CD4-positive, alpha-beta T cell treated with Interleukin-6 for 4 hours (primary cell): Measurements from ENCODE around the gene RALGAPA2.

Experiments
- DNase-seq: peaks from one replicate; pipeline ENCODE4 v3.0.0-alpha.2; 2020; ENCODE audit warnings: mixed read lengths

Gene RALGAPA2

GRCh38 chr20:20457392-20458126 lies 254.9 kb downstream of the RALGAPA2 start:
- DNase-seq = no peak

- no peak for DNase-seq
Observed at GRCh38 chr20:20456741-20457140, 255.7 kb downstream of the RALGAPA2 start.

- no peak for DNase-seq
Observed at GRCh38 chr20:20455926-20456325, 256.5 kb downstream of the RALGAPA2 start.

GRCh38 chr20:20454850-20455627 lies 257.4 kb downstream of the RALGAPA2 start:
- no peak for DNase-seq

GRCh38 chr20:20454367-20454766 lies 258.1 kb downstream of the RALGAPA2 start:
- no peak for DNase-seq

- peak; percentile 65 for DNase-seq
Observed at GRCh38 chr20:20452254-20452676, 260.2 kb downstream of the RALGAPA2 start.

- DNase-seq = no peak
Observed at GRCh38 chr20:20450521-20450920, 261.9 kb downstream of the RALGAPA2 start.

GRCh38 chr20:20448881-20449280 lies 263.6 kb downstream of the RALGAPA2 start:
- no peak for DNase-seq

GRCh38 chr20:20447196-20447595 lies 265.2 kb downstream of the RALGAPA2 start:
- DNase-seq = no peak

- no peak for DNase-seq
Observed at GRCh38 chr20:20446425-20447015, 265.9 kb downstream of the RALGAPA2 start.

- DNase-seq = no peak
Observed at GRCh38 chr20:20446001-20446400, 266.4 kb downstream of the RALGAPA2 start.

GRCh38 chr20:20443504-20443903 lies 268.9 kb downstream of the RALGAPA2 start:
- no peak for DNase-seq

GRCh38 chr20:20442466-20442865 lies 270.0 kb downstream of the RALGAPA2 start:
- DNase-seq = no peak

GRCh38 chr20:20440886-20441658 lies 271.4 kb downstream of the RALGAPA2 start:
- no peak for DNase-seq

GRCh38 chr20:20440481-20440880 lies 272.0 kb downstream of the RALGAPA2 start:
- no peak for DNase-seq

- DNase-seq = no peak
Observed at GRCh38 chr20:20439602-20440190, 272.7 kb downstream of the RALGAPA2 start.

GRCh38 chr20:20437314-20437713 lies 275.1 kb downstream of the RALGAPA2 start:
- no peak for DNase-seq

GRCh38 chr20:20436689-20437088 lies 275.8 kb downstream of the RALGAPA2 start:
- DNase-seq = no peak

- DNase-seq = no peak
Observed at GRCh38 chr20:20435453-20435852, 277.0 kb downstream of the RALGAPA2 start.

GRCh38 chr20:20432618-20433286 lies 279.7 kb downstream of the RALGAPA2 start:
- no peak for DNase-seq

- no peak for DNase-seq
Observed at GRCh38 chr20:20430066-20430465, 282.4 kb downstream of the RALGAPA2 start.

GRCh38 chr20:20428067-20428466 lies 284.4 kb downstream of the RALGAPA2 start:
- DNase-seq = no peak
